ENCODE data around the gene SELENOW.
"Not testable (repeated sequence)": the region's sequence is repeated elsewhere in the genome, so short reads cannot be mapped to it uniquely, and the experiment has no call there.

SELENOW gene

DNA sequence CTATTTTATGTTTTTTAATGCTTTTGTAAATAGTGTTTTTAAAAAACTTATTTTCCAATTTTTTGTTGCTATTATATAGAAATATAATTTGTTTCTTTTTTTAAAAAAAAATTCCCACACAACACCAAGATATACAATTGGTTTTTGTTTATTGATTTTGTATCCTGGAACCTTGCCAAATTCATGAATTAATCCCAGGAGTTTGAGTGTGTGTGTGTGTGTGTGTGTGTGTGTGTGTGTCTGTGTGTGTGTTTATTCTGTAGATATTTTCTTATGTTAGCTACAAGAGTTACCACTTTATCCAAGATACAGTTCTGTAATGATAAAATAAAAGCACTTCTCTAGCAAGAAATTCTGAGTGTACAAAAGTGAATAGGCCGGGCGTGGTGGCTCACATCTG, 18.3 kb downstream of the SELENOW start:
- in situ Hi-C loops (cut with HindIII; ENCODE audit: low pct_ligation_motif_present, low sequenced_read_pairs) = no loop called here
- no peaks in the 10 kb centered on the region for H3K36me3 ChIP-seq (replicated peaks)
- H3K4me3 ChIP-seq (ENCODE audit: low read depth, low read length) = no peak overlapping the region
- TF ChIP-seq CTCF (IDR thresholded peaks at IDR 0.05; ENCODE audit: low read depth, low read length, missing control alignments) = no peak
- no peak for DNase-seq
- no peaks in the 10 kb centered on the region for H3K27me3 ChIP-seq (replicated peaks)
- no peak overlapping the region for H3K27ac ChIP-seq

DNA sequence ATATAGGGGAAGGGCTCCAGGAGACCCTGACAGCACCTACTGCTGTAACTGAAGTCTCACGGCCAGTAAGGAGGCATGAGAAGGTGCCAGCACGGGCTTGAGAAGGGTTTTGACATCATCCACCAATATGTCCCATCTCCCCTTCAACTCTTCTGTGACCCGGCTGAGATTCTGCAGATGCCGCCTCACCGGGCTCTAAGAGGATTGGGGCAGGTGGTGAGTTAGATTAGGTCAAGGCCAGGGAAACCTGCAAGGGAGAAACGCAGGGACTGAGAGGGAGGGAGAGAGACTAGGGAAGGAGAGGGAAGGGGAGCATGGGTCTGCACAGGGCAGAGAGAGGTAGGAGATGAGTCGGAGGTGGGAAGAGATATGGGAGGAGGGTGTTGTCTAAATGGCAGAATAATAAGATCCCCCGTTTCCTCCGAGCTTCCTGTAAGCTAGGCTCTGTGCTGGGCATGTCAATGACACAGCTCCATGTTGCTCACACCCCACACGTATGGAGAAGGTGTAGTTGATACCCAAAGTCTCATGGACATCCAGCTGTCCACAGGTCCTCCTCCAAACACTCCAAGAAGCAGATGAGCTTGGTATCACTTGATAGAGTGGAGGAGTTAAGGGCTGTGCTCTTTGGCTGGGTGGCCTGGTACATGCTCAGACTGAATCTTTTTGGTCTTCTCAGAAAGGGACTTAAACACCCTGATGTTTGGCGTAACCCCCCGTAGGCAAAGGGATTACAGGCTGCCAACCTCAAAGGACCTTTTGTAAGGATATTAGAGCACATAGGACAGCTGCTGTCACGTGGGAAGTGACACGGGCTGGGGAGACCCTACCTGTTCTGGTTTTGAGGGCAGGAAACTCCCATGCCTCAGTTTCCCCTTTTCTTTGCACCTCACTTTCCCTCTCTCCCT, 19.7 kb downstream of the SELENOW start:
- Histone ChIP-seq H3K4me3 (ENCODE audit: low read depth, low read length) (no peak overlapping the region), H3K27ac (no peak overlapping the region), H3K27me3 (replicated peaks) (no peaks in the 10 kb centered on the region), H3K36me3 (replicated peaks) (no peaks in the 10 kb centered on the region)
- no peak for DNase-seq
- no peak for TF ChIP-seq CTCF (IDR thresholded peaks at IDR 0.05; ENCODE audit: low read depth, low read length, missing control alignments)
- in situ Hi-C loops (cut with HindIII; ENCODE audit: low pct_ligation_motif_present, low sequenced_read_pairs) = no loop called here

DNA sequence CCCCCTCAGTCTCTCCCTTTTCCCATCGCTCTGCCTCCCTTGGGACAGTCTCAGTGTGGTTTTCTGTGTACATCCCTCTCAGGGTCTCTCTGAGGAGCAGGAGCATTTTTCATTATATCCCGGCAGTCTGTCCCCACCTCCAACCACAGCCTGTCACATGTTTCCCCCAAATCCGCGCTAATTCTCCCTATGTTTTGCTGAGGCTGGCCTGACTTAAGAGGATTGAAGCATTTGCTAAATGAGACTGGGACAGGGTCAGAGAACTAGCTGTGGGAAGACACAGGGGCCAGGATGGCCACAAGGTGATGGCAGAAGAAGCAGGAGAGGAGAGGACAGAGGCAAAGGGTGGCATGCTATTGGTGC, 20.4 kb downstream of the SELENOW start:
- no peak overlapping the region for H3K27ac ChIP-seq
- H3K27me3 ChIP-seq (replicated peaks) = no peaks in the 10 kb centered on the region
- H3K36me3 ChIP-seq (replicated peaks) = no peaks in the 10 kb centered on the region
- in situ Hi-C loops (cut with HindIII; ENCODE audit: low pct_ligation_motif_present, low sequenced_read_pairs) = no loop called here
- H3K4me3 ChIP-seq (ENCODE audit: low read depth, low read length) = no peak overlapping the region
- DNase-seq = no peak
- TF ChIP-seq CTCF (IDR thresholded peaks at IDR 0.05; ENCODE audit: low read depth, low read length, missing control alignments) = no peak

DNA sequence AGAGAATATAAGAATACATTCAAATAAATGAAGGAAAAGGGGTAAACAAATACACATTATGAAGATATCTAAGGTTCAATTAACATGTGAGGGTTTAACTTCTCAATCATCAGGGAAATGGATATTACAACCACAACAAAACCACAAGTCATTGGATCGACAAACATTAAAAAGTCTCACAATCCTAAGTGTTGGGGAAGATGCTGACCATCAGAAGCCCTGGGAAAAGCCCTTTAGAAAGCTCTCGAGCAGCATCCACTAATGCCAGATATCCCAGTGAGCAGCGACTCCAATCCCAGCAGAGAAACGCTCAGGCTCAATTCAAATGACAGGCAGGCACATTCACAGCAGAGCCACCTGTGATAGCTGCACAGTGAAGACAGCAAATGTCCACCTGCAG, 22.8 kb downstream of the SELENOW start:
- TF ChIP-seq CTCF (IDR thresholded peaks at IDR 0.05; ENCODE audit: low read depth, low read length, missing control alignments) = no peak
- in situ Hi-C loops (cut with HindIII; ENCODE audit: low pct_ligation_motif_present, low sequenced_read_pairs) = no loop called here

DNA sequence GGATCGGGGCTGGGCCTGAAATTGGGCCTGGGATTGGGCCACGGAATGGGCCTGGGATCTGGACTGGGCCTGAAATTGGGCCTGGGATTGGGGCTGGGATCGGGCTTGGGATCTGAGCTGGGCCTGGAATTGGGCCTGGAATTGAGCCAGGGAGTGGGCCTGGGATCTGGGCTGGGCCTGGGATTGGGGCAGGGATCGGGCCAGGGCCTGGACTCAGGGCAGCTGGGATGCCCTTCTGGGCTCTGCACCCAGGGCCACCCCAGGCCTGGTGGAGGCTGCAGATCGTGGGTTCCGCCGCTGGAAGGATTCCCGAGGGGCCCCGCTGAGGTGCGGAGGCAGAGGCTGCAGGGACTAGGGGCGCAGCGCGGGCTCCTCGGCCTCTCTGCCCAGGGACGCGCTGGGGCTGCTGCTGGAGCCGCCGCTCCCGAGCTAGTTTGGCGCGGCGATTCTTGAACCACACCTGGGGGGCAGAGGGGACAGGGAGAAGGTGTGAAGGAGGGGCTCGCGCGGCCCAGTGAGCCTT, 24.1 kb downstream of the SELENOW start:
- H3K4me3 ChIP-seq (ENCODE audit: low read depth, low read length) = no peak overlapping the region
- no peak overlapping the region for H3K27ac ChIP-seq
- no peak for DNase-seq
- H3K36me3 ChIP-seq (replicated peaks) = no peaks in the 10 kb centered on the region
- in situ Hi-C loops (cut with HindIII; ENCODE audit: low pct_ligation_motif_present, low sequenced_read_pairs) = no loop called here
- TF ChIP-seq CTCF (IDR thresholded peaks at IDR 0.05; ENCODE audit: low read depth, low read length, missing control alignments) = no peak
- no peaks in the 10 kb centered on the region for H3K27me3 ChIP-seq (replicated peaks)

More for the DNA sequence above, 22.8 kb downstream of the SELENOW start:
- DNase-seq = no peak
- Histone ChIP-seq H3K36me3 (replicated peaks) (no peaks in the 10 kb centered on the region), H3K27me3 (replicated peaks) (no peaks in the 10 kb centered on the region), H3K4me3 (ENCODE audit: low read depth, low read length) (no peak overlapping the region), H3K27ac (no peak overlapping the region)

- H3K27me3 ChIP-seq (replicated peaks) = not testable (repeated sequence)
Observed at GRCh38 chr19:47803148-47803547, 24.6 kb downstream of the SELENOW start.

DNA sequence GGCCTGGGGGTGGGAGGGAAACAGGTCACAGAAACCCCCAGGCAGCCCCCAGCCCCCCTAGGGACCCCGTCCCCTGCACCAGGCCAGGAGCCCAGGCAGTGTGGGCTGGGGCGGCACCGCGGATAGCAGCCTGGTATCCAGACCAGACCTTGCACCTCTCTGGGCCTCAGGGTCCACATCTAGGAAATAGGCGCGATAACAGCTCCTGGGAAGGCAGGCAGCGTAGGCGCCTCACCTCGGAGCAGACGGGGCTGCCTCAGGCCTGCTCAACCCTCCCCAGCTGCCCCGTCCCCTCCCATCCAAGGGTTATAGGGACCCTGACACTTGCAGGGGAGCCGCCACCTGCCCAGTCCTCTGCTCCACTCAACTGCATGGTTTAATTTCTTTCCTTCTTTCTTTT, 25.2 kb downstream of the SELENOW start:
- in situ Hi-C loops (cut with HindIII; ENCODE audit: low pct_ligation_motif_present, low sequenced_read_pairs); H3K27ac ChIP-seq; H3K36me3 ChIP-seq (replicated peaks); H3K27me3 ChIP-seq (replicated peaks); DNase-seq; H3K4me3 ChIP-seq (ENCODE audit: low read depth, low read length): not testable (repeated sequence)

More at GRCh38 chr19:47803148-47803547, 24.6 kb downstream of the SELENOW start:
- H3K36me3 ChIP-seq (replicated peaks); H3K4me3 ChIP-seq (ENCODE audit: low read depth, low read length); in situ Hi-C loops (cut with HindIII; ENCODE audit: low pct_ligation_motif_present, low sequenced_read_pairs); H3K27ac ChIP-seq; DNase-seq: not testable (repeated sequence)

DNA sequence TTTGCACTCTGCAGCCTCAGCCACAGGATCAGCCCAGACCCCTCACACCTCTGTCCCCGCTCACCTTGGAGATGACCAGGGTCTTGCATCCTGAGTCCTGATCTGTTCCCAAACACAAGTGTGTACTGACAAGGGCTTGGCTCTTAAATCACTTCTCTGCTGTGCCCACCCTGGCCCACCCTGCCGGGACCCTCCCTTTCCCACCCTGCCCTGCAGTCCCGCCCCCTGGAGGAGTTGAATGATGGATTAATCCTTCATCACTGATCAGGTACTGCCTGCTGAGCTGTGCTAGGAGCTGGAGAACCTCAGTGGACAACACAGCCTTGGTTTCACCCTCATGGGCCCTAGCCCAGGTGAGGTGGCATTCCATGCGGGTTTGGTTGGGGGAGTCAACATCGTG, 25.9 kb downstream of the SELENOW start, which contains the start of gene TPRX1:
TSS of gene TPRX1 (minus strand) at position 101 of the 400 bp plus-strand sequence. CDS start at position 89, 12 bp downstream.
- in situ Hi-C loops (cut with HindIII; ENCODE audit: low pct_ligation_motif_present, low sequenced_read_pairs); DNase-seq; H3K4me3 ChIP-seq (ENCODE audit: low read depth, low read length); H3K27ac ChIP-seq; H3K36me3 ChIP-seq (replicated peaks); H3K27me3 ChIP-seq (replicated peaks): not testable (repeated sequence)

Data from brain microvascular endothelial cell (primary cell).